ENCODE results near the gene SLC25A53.
"Not testable (repeated sequence)": the region's sequence is repeated elsewhere in the genome, so short reads cannot be mapped to it uniquely, and the experiment has no call there.

SLC25A53 gene

DNA sequence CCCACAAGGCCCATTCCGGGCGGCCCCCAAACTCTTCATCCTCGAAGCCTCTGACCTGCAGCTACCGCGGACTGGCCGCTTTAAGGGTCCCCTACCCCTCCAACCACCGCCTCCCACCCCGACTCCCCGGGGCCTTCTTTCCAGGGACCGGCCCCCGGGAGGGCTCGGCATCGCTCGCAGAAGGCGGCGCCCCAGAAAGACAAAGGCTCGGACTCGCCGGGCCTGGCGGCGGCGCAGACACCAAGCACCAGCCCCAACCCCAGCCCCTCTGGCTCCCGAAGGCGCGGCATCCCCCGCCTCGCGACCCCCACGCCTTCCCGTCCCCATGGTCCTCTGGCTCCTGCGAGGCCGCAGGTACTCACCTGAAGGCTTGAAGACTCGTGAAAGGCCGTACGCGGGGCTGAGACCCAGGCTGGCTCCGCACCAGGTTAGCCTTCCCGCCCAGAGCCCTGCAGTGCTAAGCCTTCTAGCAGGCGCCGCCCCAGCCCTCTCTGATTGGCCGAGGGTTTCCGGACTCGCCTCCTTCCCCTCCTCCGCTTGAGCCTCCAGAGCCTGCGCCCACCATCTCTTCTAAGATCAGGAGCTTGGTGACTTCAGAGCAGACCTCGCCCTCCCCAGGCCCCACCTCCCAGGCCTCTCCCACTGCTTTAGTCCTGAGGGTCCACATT is 80.9 kb downstream of the SLC25A53 start, which contains the start of gene TMSB15C:
TSS of gene TMSB15C (minus strand) at position 459 of the 668 bp plus-strand sequence.
- not testable (repeated sequence) for DNase-seq (ENCODE audit: extremely low read depth in 1 of 2, low read depth in 1 of 2)

DNA sequence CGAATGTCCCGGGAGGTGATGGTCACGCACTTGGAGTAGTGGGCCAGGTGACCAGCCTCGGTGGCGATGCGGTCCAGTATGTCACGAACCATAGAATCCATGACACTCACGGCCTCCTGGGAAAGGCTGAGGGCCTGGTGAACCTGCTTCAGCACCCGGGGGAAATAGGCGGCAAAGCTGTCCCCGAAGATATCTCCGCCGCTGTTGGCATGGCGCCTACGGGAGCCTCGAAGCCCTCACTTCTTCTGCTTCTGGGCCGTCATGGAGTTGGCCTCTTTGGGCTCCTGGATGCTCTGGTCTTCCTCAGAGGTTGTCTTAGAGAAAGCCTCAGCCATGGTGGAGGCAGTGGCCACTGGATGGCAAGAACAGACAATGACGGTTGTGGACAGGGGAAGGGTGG is 94.2 kb downstream of the SLC25A53 start:
- not testable (repeated sequence) for DNase-seq (ENCODE audit: extremely low read depth in 1 of 2, low read depth in 1 of 2)

DNA sequence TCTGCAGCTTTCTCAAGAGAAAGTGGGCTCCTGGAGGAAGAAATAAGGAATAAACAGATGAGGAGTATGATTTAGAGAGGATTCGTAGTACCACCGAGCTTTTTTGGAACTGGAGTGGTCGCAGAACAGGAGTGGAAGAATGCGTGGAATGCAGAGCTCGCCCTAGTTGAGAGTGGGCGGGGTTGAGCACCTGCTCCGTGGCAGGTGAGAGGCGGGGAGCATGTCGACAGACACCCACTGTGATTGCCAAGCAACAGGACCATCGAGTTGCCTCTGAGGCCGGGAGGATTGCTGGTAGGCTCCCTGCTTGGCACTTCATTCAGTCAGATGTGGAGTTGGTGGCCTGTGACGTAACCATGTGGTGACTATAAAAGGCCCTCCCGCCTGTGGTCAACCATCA is 101.9 kb downstream of the SLC25A53 start:
- DNase-seq (ENCODE audit: extremely low read depth in 1 of 2, low read depth in 1 of 2), result not testable (repeated sequence)
